ENCODE data around the gene MT1G.
A peak's percentile ranks its signal among the peaks of the same experiment; 100 is the strongest.
"Not testable (repeated sequence)": the region's sequence is repeated elsewhere in the genome, so short reads cannot be mapped to it uniquely, and the experiment has no call there.

Gene MT1G

DNA sequence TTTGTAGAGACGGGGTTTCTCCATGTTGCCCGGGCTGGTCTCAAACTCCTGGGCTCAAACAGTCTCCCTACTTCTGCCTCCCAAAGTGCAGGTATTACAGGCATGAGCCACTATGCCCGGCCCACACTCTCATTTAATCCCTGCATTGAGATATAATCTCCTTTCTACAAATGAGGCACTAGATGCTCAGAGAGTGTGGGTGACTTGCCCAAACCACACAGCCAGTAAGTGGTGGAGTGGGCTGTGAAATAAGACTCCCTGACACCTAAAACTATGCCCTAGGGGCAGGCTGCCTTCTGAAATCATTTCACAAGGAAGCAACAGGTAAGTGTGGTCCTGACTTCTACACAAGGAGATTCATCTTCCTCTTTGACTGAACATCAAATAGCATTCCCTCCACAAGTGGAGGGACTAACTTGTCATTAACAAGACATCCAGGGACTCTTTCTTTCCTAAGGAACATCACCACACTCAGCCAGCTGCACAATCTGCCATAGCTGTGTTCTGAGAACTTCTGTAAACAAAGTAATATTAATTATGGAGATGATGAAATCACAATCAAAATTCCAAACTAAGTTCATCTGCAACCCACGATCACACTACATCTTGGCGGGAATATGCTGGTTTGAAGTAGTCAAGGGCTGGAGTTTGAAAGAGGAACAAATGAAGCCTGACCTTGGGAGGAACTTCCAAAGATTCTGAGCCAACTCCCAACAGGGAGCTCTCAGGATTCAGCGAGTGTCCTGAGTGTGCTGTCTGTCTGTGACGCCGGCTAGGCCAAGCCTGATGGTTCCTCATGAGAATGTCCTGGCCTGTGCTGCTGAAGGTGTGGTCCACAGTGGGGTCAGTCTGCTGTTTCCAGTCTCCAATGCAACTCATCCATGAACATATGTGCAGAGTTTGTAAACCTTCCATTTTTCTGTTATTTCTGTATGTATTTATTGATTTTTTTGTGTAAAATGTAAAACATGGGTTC lies 2.3 kb downstream of the MT1G start:
- not testable (repeated sequence) for DNase-seq (ENCODE audit: low spot score)

DNA sequence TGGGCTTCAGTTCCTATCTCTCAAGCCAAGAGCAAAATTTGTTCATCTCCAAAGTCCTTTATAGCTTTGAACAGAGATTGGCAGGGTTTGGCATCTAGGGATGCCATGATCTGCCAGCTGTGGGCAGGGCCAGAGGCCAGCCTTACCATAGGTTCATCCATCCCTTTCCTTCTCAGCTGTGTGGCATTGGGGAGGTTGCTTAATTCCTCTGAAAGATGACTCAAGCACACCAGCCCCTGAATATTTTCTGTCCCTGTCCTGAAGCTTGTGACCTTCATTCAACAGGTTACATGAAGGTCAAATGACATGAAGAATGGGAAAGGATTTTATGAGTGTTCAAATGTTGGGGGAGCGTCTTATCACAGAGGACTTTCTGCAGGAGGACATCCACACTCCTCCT lies 3.4 kb downstream of the MT1G start:
- no peak for DNase-seq (ENCODE audit: low spot score)

DNA sequence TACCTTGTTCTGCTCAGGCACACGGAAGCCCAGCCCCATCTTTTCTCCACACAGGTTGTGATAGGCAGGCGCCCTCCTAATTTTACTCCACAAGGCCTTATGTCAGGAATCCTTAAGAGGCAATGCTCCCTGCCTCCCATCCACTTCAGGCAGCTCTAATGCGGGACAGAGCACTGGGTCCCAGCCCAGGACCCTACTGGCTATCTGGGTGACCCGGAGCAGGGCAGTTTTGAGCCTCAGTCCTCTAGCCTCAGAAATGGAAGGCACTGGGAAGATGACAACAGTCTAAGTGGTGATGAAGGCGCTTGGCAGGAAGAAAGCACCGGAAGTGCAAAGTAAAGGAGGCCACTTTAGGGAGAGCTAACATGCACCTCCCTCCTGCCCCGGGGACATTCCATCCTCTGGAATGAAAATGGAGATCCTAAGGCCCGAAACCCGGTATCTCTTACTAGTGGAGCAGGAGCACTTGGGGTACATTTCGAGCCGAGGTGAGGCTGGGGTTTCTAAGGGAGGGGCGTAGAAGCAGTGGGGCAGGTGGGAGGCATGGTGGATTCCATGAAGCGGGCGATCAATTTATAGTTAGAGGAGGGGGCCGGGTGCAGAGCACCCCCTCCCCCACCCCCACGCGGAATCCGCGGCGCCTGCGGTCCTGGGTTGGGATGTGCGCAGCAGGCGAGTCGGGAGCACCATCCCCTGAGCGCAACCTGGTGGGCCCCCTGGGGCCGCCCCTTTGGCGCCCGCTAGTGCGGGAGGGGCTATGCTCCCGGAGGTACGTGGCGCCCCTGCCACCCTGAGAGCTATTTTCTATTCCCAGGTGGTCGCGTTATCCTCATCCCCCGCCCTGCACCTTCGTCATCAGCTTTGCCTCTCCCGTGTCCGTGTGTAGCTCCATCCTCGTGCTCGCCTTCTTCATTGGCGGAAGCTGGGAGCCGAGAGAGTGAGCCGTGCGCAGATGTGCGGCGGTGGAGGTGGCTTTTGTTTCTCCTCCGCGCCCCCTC lies 5.2 kb downstream of the MT1G start:
- peak; percentile 8 for DNase-seq (ENCODE audit: low spot score)

DNA sequence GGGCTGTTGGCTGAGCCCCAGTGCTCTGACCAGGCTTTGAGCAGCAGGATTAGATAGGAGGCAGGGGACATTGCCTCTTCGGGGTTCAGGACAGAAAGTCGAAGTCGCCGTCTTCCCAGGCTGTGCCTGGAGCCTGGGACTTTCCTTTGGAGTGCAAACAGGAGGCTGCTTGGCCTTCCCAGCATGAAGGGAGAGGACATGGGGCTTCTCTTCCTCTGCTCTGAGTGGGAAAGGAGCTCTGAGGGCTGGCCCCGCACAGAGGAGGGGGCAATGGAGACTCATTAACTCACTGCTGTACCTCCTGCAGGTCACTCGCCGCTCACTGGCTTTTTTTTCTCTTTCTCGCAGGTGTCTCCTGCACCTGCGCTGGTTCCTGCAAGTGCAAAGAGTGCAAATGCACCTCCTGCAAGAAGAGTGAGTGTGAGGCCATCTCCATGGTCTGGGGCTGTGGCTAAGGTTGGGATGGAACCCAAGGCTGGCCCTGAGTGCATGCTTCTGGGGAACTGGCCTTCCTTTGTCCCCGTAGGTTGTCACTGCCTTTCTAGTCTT lies 9.5 kb downstream of the MT1G start:
- no peak for DNase-seq (ENCODE audit: low spot score)

DNA sequence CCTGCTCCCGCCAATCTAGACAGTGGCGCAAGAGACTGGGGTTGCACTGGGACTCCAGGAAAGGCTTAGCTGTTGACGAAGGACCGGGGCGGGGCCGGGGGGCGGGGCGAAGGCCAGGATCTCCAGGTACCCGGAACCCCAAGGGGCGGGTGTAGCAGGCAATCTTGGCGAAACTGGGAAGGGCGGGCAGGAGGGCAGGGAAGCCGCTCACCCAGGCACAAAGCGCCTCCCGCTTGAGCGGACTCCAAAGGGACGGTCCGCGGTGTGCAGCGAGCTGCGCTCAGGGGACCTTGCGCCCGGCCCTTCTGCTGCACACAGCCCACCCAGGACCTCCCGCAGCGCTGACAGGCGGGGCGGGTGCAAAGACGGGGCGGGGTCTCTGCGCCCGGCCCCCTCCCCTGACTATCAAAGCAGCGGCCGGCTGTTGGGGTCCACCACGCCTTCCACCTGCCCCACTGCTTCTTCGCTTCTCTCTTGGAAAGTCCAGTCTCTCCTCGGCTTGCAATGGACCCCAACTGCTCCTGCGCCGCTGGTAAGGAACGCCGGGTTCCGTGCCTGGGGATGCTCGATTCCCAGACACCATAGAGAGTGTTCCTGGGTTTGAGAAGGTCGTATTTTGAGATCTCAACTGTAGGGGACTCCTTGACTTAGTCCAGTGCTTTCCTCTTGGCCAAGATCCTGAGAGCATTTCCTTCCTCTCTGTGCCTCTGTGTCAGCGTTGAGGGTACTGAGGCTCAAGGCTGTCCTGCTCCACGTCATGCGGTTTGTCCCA lies 10.1 kb downstream of the MT1G start, which contains the start of gene MT1F:
Gene MT1F (plus strand): TSS at position 405 of the 772 bp plus-strand sequence. CDS start 100 bp downstream, at position 505.
- DNase-seq (ENCODE audit: low spot score): peak; percentile 61

DNA sequence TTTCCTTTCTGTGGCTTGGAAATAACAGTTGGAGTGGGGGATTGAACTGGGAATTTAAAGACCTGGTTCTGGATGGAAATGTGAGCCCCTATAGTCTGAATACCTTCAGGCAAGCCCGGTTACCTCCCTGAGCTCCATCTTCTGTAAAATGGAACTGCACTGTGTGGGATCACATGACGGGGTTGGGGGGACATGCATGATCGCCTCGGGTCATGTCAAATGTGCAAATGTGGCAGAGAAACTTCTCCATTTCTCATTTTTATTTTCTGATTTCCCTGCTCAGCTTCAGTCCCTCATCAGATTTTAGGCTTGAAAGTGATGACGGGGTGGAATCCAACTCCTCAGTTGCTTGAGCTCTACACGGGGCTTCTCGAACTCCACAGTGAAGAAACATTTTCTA lies 14.6 kb downstream of the MT1G start:
- no peak for DNase-seq (ENCODE audit: low spot score)

DNA sequence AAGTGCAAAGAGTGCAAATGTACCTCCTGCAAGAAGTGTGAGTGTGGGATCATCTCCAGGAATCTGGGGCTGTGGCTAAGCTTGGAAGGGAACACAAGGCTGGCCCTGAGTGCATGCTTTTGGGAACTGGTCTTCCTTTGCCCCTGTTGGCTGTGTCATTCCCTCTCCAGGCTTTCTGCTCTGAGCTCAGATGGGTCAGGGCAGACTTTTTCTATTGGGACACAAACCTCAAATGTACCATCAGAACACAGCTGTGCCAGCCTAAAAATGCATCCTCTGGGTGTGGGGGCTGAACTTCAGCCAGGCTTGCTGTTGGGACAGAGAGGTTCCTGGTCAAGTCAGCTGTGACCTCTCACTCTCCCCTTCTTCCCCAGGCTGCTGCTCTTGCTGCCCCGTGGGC lies 15.3 kb downstream of the MT1G start:
- no peak for DNase-seq (ENCODE audit: low spot score)

DNA sequence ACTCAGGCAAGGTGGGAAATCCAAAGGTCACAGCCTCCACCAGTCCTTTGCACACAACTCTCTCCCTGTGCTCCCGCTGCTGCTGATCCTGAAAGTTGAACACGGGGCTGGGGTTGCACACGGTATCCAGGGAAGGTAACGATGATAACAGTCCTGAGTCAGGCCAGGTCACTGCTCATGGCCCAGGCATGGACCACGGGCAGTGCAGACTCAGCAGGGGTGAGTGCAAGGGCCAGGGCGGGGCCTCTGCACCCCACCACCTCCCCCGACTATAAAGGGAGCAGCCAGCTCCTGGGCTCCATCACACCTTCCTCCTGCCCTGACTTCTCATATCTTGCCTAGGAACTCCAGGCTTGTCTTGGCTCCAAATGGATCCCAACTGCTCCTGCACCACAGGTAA lies 16.3 kb downstream of the MT1G start, which contains the start of gene MT1B:
Gene MT1B (plus strand): TSS at position 301 of the 400 bp plus-strand sequence. CDS start 68 bp downstream, at position 369.
- no peak for DNase-seq (ENCODE audit: low spot score)

DNA sequence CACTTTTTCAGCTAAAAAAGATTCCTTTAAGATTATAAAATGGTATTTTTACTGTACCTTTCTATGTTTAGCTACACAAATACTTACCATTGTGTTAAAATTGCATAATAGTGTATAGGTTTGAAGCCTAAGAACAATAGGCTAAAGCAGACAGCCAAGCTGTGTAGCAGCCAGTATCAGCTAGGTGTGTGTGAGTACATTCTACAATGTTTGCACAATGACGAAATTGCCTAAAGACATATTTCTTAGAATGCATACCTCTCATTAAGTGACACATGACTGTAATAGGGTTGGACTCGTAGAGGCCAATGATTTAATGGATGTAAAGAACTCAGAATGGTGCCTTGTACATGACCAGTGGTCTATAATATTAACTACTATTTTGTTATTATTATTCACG lies 18.0 kb downstream of the MT1G start:
- DNase-seq (ENCODE audit: low spot score): no peak

DNA sequence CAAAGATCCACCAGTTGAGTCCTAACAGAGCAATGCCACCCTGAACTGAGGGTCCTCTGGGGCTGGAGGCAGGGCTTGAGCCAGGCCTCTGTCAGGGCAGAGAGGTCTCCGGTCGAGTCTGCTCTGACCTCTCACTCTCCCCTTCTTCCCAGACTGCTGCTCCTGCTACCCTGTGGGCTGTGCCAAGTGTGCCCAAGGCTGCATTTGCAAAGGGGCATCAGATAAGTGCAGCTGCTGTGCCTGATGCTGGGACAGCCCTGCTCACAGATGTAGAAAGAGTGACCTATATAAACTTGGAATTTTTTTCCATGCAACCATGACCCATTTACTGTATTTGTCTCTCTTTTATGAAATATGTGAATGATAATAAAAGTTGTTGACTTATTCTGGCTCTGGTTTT lies 18.6 kb downstream of the MT1G start:
- DNase-seq (ENCODE audit: low spot score): no peak

DNA sequence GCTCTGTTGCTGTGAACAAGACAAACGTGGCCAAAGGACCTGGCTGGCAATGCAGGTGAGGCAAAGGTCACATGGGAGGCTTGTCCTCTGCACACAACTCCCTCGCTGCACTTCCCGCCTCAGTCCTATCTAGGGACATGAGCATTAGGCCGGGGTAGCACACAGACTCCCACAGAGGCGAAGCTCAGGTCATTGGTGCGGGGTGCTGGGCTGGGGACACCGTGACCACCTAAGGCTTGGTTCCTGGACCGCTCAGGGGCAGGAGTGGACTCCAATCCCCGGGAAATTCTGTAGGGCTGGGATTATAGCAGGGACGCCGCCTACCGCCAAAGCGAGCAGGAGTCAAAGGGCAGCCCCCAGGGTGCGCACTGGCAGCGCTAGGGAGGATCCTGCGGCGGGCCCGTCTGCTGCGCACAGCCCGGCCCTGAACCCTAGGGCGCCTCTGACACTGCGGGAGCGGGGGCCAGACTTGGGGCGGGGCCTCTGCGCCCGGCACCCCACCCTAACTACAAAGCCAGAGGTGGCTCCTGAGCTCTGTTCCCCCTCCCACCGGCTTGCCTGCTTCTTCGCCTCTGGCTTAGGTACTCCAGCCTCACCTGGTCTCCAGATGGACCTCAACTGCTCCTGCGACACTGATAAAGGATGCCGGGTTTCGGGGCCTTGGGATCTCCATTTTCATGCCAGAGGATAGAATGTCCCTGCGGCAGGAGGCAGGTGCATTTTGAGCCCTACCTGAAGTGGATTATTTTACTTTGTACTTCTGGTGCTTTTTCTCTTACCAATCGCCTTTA lies 20.0 kb downstream of the MT1G start:
- no peak for DNase-seq (ENCODE audit: low spot score)

DNA sequence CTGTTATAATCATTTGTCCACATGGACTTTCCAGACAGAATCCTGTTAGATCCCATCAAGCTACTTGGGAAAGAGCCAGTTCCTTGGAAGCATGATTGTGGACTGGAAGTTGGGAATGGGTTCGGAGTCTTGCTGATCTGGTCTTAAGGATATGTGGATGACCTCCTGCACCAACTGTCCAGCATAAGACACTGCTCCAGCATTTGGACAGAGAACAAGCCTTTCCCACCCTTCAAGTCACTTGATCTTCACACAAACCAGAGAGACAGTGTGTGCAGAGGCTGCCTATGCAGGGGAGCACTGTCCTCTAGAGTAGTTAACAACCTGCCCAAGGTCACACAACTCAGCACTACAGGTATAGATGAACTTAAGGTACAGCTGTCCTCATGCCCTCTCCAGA lies 22.0 kb downstream of the MT1G start:
- DNase-seq (ENCODE audit: low spot score): no peak

DNA sequence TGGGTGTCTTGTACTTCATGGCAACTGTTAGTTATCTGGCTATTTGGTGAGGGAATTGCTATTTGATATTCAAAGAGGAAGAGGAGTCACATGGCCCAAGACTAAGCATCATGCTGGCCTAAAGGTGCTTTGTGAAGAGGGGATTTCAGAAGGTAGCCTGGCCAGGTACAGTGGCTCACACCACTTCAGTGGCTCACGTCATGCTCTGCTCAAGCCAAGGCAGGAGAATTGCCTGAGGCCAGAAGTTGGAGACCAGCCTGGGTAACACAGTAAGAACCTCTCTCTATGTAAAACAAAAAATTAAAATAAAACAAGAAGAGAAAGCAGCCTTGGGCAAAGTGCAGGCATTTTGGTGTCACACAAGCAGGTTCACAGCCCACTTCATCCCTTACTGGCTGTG lies 22.6 kb downstream of the MT1G start:
- no peak for DNase-seq (ENCODE audit: low spot score)

DNA sequence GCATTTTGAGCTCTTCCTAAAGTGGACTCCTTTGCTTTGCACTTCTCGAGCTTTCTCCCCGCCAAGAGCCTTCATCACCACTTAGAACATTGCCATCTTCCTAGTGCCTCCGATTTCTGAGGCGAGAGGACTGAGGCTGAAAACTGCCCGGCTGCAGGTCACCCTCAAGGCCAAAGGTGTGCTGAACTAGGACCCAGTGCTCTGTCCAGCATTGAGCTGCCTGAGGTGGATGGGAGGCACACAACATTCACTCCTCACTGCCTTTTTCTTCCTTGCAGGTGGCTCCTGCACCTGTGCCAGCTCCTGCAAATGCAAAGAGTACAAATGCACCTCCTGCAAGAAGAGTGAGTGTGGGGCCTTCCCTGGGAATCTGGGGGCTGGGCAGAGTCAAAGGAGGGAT lies 24.0 kb downstream of the MT1G start:
- DNase-seq (ENCODE audit: low spot score): no peak

DNA sequence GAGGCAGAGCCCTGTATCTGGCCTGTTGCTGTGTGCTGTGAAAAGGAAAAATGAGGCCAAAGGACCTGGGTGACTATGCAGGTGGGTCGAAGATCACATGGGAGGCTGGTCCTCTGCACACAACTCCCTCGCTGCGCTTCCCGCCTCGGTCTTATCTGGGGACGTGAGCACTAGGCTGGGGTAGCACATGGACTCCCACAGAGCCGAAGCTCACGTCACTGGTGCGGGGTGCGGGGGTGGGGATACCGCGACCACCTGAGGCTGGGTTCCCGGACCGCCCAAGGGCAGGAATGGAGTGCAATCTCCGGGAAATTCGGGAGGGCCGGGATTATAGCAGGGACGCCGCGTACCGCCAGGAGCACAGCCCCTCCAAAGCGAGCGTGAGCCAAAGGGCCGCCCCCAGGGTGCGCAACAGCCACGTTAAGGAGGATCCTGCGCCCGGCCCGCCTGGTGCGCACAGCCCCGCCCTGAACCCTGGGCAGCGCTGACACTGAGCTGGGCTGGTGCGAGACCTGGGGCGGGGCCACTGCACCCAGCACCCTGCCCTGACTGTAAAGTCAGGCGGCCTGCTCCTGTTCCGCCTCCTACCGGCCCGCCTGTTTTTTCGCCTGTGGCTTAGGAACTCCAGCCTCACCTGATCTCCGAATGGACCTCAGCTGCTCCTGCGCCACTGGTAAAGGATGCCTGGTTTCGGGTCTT lies 24.6 kb downstream of the MT1G start:
- DNase-seq (ENCODE audit: low spot score): peak; percentile 74

DNA sequence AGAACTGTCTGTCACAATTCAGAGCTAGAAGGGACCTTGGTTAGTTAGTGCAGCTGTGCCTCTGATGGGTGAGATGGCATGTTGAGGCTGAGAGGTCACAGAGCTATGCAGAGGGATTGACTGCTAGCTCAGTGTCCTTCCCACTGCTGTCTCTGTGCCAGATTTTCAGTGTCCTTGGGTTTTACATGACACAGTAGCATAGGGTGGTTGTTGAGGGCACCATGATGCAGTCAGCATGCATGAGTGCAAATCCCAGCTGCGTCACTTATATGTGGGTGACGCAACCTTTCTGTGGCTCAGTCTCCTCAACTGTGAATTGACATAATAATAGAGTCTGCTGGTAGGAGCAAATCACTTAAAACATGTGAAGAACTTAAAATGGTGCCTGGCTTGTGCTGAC lies 26.7 kb downstream of the MT1G start:
- DNase-seq (ENCODE audit: low spot score): no peak

DNA sequence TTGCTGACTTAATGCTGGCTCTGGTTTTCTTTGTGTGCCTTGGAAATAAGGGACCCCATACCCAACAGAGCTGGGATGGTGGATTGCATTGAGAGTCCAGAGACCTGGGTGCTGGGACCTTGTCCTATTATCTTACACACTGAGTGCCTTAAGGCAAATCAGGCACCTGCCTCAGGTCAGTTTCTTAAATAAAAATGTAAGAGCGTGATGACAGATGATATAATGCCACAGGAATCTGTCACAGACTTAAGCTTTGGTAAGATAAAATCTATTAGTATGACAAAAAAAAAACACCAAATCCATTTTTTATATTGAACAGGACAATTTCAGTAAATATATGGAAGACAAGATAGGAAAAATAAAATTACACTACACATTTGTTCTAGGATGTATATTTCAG lies 27.8 kb downstream of the MT1G start:
- DNase-seq (ENCODE audit: low spot score): no peak

DNA sequence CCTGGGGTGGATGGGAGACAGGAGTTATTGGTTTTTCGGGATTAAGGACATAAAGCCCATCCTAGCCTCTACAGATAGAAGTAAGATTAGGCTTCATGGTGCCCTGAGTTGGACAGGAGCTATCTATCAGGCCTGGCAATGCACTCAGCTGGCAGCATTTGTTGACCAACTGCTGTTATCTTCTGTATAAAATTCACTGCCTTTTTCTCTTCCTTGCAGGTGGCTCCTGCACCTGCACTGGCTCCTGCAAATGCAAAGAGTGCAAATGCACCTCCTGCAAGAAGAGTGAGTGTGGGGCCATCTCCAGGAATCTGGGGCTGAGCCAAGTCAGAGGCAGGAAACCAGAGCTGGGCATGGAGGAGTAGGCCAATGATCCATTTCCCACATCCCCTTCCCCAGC lies 28.8 kb downstream of the MT1G start:
- DNase-seq (ENCODE audit: low spot score): no peak

DNA sequence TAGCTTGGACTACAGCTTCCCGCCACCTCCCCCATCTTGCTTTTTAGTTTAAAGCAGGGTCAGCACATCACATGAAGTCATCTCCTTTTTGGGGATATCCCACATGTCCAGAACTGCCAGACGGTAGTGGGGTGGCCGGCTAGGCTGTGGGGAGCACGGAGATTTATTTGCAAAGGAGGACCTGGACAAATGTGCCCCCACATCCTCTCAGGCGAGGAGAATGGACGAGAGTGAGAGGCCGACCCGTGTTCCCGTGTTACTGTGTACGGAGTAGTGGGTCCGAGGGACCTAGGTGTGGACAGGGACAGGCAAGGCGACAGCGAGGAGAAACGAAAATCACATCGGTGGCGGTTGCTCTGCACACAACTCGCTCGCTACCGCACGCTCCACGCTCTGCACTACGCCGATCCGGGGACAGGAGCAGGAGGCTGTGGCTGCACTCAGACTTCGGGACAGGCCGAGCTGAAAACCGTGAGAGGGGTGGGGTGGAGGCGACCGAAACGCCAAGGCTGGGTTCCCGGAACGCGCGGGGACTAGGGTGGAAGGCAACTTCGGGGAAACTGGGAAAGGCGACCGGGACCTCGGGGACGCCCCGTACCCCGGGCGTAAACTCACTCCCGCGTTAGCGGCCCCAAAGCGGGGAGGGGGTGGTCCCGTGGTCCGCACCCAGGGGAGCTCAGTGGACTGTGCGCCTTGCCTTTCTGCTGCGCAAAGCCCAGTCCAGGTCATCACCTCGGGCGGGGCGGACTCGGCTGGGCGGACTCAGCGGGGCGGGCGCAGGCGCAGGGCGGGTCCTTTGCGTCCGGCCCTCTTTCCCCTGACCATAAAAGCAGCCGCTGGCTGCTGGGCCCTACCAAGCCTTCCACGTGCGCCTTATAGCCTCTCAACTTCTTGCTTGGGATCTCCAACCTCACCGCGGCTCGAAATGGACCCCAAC lies 29.8 kb downstream of the MT1G start, which contains the start of gene MT1A:
Gene MT1A (plus strand): TSS at position 853 of the 937 bp plus-strand sequence. CDS start 73 bp downstream, at position 926.
- DNase-seq (ENCODE audit: low spot score): no peak
